Jurkat, Clone E6-1 (cell line): ENCODE measurements around the gene NISCH.
A peak's percentile ranks its signal among the peaks of the same experiment; 100 is the strongest.

Experiments
- DNase-seq: peaks from one replicate; pipeline ENCODE4 v3.0.0-alpha.2; 2011; ENCODE audit warnings: low read depth, low spot score
- H3K4me3 ChIP-seq: 2 replicates; pipeline ENCODE4 v1.5.1; 2011; ENCODE audit warnings: mild to moderate bottlenecking, low read length, control low read depth, moderate library complexity

NISCH gene

GRCh38 chr3:52433996-52434479 is 21.4 kb upstream of the NISCH start:
- no peak overlapping the region for H3K4me3 ChIP-seq
- no peak for DNase-seq

GRCh38 chr3:52434491-52435115 is 20.8 kb upstream of the NISCH start:
- no peak overlapping the region for H3K4me3 ChIP-seq
- no peak for DNase-seq

GRCh38 chr3:52435246-52436101 is 19.9 kb upstream of the NISCH start:
- no peak for DNase-seq
- H3K4me3 ChIP-seq, result no peak overlapping the region

DNA sequence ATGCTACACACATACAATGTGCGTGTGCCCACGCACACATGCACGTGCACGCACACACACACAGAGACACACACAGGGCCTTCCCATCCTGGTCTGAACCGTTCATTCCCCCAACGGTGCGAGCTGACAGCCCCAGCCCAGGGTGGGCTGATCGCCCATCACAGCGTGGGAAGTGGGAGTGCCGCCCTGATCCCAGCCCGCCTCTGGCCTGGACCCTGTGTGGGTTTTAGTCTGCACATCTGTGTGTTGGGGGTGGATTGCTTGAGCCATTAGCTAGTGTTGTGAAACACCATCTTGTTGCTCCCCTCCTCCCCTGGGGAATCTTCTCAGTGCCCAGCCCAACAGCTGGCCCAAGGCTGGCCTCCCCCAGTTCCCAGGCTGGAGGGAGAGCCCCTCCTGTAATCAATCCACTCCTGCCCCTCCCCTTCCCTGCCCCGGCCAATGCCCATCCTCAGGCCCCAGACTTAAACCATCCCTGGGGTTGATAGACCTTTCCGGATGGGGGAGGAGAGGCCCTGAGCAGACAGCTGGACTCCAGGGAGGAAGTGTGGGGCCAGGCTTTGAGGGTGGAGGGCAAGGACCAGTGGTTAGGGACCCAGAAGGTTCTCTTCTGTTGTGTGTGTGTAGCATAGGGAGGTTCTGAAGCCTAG is 18.8 kb upstream of the NISCH start:
- no peak for DNase-seq

GRCh38 chr3:52437326-52438103 is 17.9 kb upstream of the NISCH start:
- DNase-seq, result no peak
- no peak overlapping the region for H3K4me3 ChIP-seq

More for the DNA sequence above, 18.8 kb upstream of the NISCH start:
- H3K4me3 ChIP-seq, result no peak overlapping the region

GRCh38 chr3:52438104-52438376 is 17.4 kb upstream of the NISCH start:
- no peak overlapping the region for H3K4me3 ChIP-seq
- no peak for DNase-seq

DNA sequence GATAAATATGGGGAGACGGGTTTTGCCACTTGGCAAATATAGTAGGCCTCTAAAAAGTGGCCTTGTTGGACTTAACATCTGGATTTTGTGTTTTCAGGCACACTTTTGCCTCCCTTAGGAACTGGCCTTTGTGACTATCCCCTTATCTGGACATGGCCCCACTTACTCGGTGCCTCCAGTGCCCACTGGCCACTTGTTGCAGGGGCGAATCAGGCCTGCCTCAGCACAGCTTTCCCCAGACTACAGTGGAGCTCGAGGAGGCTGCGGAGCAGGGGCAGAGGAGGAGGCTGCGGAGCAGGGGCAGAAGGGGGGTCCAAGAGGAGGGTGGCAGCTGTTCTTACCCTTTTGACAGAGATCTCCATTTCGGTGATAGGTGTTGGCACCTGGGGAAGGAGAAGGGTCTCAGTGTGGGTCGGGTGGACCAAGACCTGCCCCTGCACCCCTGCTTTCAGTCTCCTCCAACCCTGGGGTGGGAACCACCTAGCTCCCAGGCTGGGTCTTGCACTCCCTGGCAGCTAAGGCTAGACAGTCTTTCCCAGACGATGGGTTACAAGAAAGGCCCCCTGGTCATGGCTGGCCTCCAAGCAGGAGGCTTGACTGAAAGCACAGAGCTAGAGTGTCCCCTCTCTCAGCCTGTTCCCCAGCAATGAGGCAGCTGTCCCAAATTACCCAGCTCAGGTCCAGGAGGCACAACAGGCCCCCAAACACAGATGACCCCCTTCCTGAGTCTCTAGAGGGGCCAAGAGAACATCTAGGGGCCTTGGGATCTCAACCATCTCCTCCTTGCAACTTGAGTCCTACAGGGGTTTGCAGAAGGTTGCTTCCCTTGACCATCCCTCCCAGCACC is 16.6 kb upstream of the NISCH start:
- no peak for DNase-seq

GRCh38 chr3:52439426-52440248 is 15.8 kb upstream of the NISCH start:
- no peak overlapping the region for H3K4me3 ChIP-seq
- DNase-seq, result no peak

More for the DNA sequence above, 16.6 kb upstream of the NISCH start:
- no peak overlapping the region for H3K4me3 ChIP-seq

DNA sequence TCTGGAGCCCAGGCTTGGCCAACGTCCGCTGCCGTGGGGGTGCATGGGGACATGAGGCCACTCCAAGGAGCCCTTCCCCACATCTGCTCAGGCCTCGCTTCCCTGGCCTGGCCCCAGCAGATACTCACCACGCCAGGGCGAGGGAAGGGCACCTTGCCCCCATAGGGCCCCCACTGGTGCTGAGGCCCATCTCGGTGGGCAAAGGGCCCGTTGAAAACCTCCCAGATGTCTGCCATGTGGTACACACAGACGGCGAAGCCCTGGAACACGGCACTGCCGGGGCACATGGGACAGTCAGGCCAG is 15.2 kb upstream of the NISCH start:
- no peak for DNase-seq
- no peak overlapping the region for H3K4me3 ChIP-seq

- DNase-seq, result no peak
- no peak overlapping the region for H3K4me3 ChIP-seq
Observed at GRCh38 chr3:52440671-52441070, 14.7 kb upstream of the NISCH start.

DNA sequence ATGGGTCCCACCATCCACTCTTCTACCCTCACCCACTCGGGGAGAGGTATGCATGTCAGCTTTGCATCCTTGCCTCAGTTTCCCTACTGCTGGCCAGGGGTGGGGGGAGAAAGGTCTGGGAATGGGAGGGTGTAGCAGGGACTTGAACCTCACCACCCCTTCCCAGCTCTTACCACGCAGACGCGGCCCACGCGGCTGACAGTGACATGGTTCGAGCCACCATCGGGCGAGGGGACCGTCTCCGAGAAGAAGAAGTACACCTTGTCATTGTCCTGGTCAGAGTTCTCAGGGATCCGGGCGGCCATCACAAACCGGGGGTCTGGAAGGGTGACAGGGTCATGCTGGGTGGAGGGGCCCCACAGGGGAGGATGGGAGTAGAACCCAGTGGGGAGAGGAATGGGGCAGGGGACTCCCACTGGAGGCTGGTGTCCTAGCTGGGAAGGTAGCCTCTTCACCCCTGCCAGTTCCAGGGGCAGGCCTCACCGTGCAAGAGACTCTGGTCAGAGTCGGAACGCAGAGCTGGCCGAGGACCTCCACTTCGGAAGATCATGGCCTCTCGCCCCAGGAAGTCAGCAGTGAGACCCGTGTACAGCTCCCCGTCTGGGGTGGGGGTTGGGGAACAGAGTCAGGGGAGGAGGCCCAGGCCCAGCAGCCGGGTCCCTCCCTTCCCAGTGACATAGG is 14.2 kb upstream of the NISCH start:
- no peak overlapping the region for H3K4me3 ChIP-seq
- no peak for DNase-seq

GRCh38 chr3:52441772-52442332 is 13.6 kb upstream of the NISCH start:
- no peak for DNase-seq
- no peak overlapping the region for H3K4me3 ChIP-seq

DNA sequence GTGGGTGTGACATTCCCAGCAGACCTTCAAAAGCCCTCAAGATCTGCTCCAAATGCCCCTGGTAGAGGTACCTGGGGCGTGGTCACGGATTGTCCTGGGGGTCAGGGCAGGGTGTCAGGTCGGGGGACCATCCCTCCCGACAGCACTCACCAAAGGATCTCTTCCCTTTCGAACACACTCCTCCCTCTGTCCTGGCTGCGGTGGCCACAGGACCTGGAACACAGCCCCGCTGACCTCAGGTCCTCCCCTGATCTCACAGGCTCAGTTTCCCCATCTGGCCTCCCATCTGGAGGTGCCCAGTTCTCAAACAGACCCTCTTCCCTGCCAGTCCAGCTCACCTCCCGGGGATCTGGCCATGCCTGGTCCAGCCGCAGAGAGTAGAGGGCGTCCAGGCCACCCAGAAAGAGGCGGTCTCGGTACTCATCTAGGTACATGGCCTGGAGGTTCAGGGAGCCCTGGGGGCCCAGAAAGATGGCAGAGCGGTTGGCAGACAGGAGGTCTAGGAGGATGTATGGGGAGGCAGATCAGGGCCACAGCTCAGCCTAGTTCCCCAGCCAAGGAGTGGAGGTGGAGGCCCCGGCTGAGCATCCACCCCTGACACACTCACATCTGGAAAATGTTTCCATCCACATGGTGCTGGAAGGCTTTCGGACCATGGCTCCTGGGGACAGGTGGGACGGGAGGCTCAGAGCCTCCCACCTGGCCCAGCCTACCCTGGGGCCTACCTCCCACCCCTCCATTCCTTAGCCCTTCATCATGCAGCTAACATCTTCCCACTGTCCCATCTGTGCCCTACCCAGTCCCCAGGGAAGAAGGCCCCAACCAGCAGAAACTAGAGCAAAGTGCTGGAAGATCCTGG is 12.8 kb upstream of the NISCH start:
- no peak for DNase-seq
- H3K4me3 ChIP-seq, result no peak overlapping the region

GRCh38 chr3:52443268-52443610 is 12.2 kb upstream of the NISCH start:
- H3K4me3 ChIP-seq, result no peak overlapping the region

DNA sequence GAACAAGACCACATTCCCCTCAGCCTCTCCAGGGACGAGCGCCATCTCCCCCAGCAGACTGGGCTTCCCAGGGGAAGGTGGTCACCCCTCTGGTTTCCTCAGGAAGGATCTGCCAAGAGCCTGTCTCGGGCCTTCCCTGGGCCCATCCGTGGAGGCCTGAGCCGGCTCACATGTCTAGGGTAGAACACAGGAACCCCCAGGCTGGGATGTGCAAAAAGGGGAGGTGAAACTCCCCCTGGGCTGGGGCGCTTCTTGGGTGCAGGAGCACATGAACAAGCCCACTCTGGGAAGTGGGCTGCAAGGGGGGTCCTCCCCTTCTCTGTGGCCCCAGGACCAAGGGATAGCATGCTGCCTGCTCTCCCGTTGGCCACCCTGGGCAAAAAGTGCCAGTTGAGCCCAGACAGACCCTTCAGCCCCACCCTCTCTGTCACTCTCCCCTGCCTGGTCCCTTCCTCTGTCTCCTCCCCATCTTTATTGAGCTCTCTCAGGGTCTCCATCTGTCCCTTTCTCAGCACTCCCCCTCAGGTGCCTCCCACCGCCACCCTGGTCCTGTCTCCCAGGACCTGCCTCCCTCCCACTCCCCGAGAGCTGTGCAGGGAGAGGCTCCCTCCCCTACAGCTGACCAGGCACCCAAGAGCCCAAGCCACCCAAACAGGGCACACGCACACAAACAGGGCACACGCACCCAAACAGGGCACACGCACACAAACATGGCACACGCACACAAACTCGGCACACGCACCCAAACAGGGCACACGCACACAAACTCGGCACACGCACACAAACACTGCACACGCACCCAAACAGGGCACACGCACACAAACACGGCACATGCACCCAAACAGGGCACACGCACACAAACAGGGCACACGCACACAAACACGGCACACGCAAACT is 11.4 kb upstream of the NISCH start:
- peak overlapping the region; percentile 58 for H3K4me3 ChIP-seq
- DNase-seq, result no peak

More at GRCh38 chr3:52443268-52443610, 12.2 kb upstream of the NISCH start:
- DNase-seq, result no peak
